DOHH2 (cell line): Measurements from ENCODE around the gene SH3PXD2A.

Experiments
- H3F3A ChIP-seq: fragments of 200-600 bp; sonication (generic), shearing (Covaris generic); 2 replicates; pipeline ENCODE4 v1.6.0; 2016; ENCODE audit warnings: antibody characterized with exemption, mild to moderate bottlenecking; ENCODE audit not compliant: control insufficient read depth, insufficient read depth
- H3K27ac ChIP-seq: fragments of 200-600 bp; sonication (generic); 2 replicates; pipeline ENCODE4 v1.5.1; 2014; ENCODE audit warnings: low read depth, mild to moderate bottlenecking, low read length, moderate library complexity
- H3K27me3 ChIP-seq: fragments of 200-600 bp; sonication (generic); 2 replicates; pipeline ENCODE4 v1.6.1; 2014; ENCODE audit warnings: mild to moderate bottlenecking, low read length, mixed read lengths; ENCODE audit not compliant: control insufficient read depth
- H3K36me3 ChIP-seq: fragments of 200-600 bp; sonication (generic); 2 replicates; pipeline ENCODE4 v1.6.1; 2014; ENCODE audit warnings: mild to moderate bottlenecking, low read length, moderate library complexity, mixed read lengths; ENCODE audit not compliant: control insufficient read depth
- H3K4me1 ChIP-seq: fragments of 200-600 bp; sonication (generic); 2 replicates; pipeline ENCODE4 v1.6.1; 2014; ENCODE audit warnings: mild to moderate bottlenecking, low read length, mixed read lengths; ENCODE audit not compliant: control insufficient read depth
- H3K4me2 ChIP-seq: fragments of 200-600 bp; sonication (generic); 2 replicates; pipeline ENCODE4 v1.6.0; 2014; ENCODE audit warnings: mild to moderate bottlenecking, low read length, moderate library complexity
- H3K4me3 ChIP-seq: fragments of 200-600 bp; sonication (generic); 2 replicates; pipeline ENCODE4 v1.5.1; 2014; ENCODE audit warnings: mild to moderate bottlenecking, low read length, mixed read lengths
- H3K79me2 ChIP-seq: fragments of 200-600 bp; sonication (generic); 2 replicates; pipeline ENCODE4 v1.6.1; 2014; ENCODE audit warnings: mild to moderate bottlenecking, low read length, mixed read lengths; ENCODE audit not compliant: control insufficient read depth
- H3K9me2 ChIP-seq: fragments of 200-600 bp; sonication (generic); replicated peaks from 2 replicates; pipeline ENCODE4 v1.6.1; 2014; ENCODE audit warnings: mild to moderate bottlenecking, low read length, mixed read lengths; ENCODE audit not compliant: control insufficient read depth
- H3K9me3 ChIP-seq: fragments of 200-600 bp; sonication (generic); 2 replicates; pipeline ENCODE4 v1.6.1; 2014; ENCODE audit warnings: antibody characterized with exemption, low read length, mixed read lengths; ENCODE audit not compliant: control insufficient read depth, insufficient read depth
- H4K20me1 ChIP-seq: fragments of 200-600 bp; sonication (generic); 2 replicates; pipeline ENCODE4 v1.6.0; 2014; ENCODE audit warnings: low read depth, mild to moderate bottlenecking, antibody characterized with exemption, low read length, moderate library complexity; ENCODE audit not compliant: control insufficient read depth, insufficient read depth
- CTCF ChIP-seq: fragments of 200-600 bp; sonication (generic); IDR thresholded peaks from one replicate; pipeline ENCODE4 v1.5.1; 2014; ENCODE audit warnings: antibody characterized with exemption, mild to moderate bottlenecking, low read depth, low read length; ENCODE audit not compliant: poor library complexity, severe bottlenecking
- EZH2phosphoT487 ChIP-seq: fragments of 200-600 bp; sonication (generic); IDR thresholded peaks from 2 replicates; pipeline ENCODE4 v1.6.1; 2017; ENCODE audit warnings: borderline replicate concordance, mild to moderate bottlenecking, antibody characterized with exemption, low read length, moderate library complexity, mixed read lengths

SH3PXD2A gene

GRCh38 chr10:103617602-103618385, 237.6 kb downstream of the SH3PXD2A start:
- no peak overlapping the region for H3K4me2 ChIP-seq
- no peaks in the 10 kb centered on the region for H4K20me1 ChIP-seq
- H3K9me2 ChIP-seq, result no peaks in the 10 kb centered on the region

GRCh38 chr10:103616705-103617601, 238.4 kb downstream of the SH3PXD2A start:
- H3K4me1 ChIP-seq, result no peaks in the 10 kb centered on the region
- TF ChIP-seq CTCF (no peak), EZH2phosphoT487 (no peak)
- no peaks in the 10 kb centered on the region for H3K27me3 ChIP-seq
- no peaks in the 10 kb centered on the region for H4K20me1 ChIP-seq
- H3K4me2 ChIP-seq, result no peak overlapping the region
- H3K4me3 ChIP-seq, result no peak overlapping the region
- H3K9me3 ChIP-seq, result no peaks in the 10 kb centered on the region
- no peaks in the 10 kb centered on the region for H3F3A ChIP-seq
- H3K36me3 ChIP-seq, result no peaks in the 10 kb centered on the region
- no peaks in the 10 kb centered on the region for H3K9me2 ChIP-seq
- no peak overlapping the region for H3K27ac ChIP-seq
- no peaks in the 10 kb centered on the region for H3K79me2 ChIP-seq

More at GRCh38 chr10:103617602-103618385, 237.6 kb downstream of the SH3PXD2A start:
- Histone ChIP-seq H3K9me3 (no peaks in the 10 kb centered on the region), H3F3A (no peaks in the 10 kb centered on the region), H3K4me3 (no peak overlapping the region), H3K27ac (no peak overlapping the region), H3K27me3 (no peaks in the 10 kb centered on the region), H3K36me3 (no peaks in the 10 kb centered on the region), H3K79me2 (no peaks in the 10 kb centered on the region), H3K4me1 (no peaks in the 10 kb centered on the region)
- no peak for TF ChIP-seq EZH2phosphoT487
- TF ChIP-seq CTCF, result no peak

GRCh38 chr10:103614306-103615158, 240.8 kb downstream of the SH3PXD2A start:
- H3K27me3 ChIP-seq, result no peaks in the 10 kb centered on the region
- no peaks in the 10 kb centered on the region for H3K79me2 ChIP-seq
- H3K9me3 ChIP-seq, result no peaks in the 10 kb centered on the region
- H3K27ac ChIP-seq, result no peak overlapping the region
- H3F3A ChIP-seq, result no peaks in the 10 kb centered on the region
- H4K20me1 ChIP-seq, result no peaks in the 10 kb centered on the region
- no peaks in the 10 kb centered on the region for H3K9me2 ChIP-seq
- no peaks in the 10 kb centered on the region for H3K4me1 ChIP-seq
- no peak overlapping the region for H3K4me2 ChIP-seq
- no peak for TF ChIP-seq EZH2phosphoT487
- no peak for TF ChIP-seq CTCF
- H3K4me3 ChIP-seq, result no peak overlapping the region
- no peaks in the 10 kb centered on the region for H3K36me3 ChIP-seq
